GM23248 (cell line): ENCODE results near the gene VIM.

Experiments used
- EZH2 ChIP-seq: fragments of 200-600 bp; sonication (generic); IDR thresholded peaks from 2 replicates; pipeline ENCODE4 v1.6.1; 2018; ENCODE audit warnings: antibody characterized with exemption, mild to moderate bottlenecking; ENCODE audit not compliant: insufficient read depth, poor library complexity, severe bottlenecking
- EZH2phosphoT487 ChIP-seq: fragments of 200-600 bp; sonication (generic); IDR thresholded peaks from 2 replicates; pipeline ENCODE4 v1.6.1; 2018; ENCODE audit warnings: antibody characterized with exemption, moderate library complexity, mild to moderate bottlenecking, low read depth; ENCODE audit not compliant: insufficient read depth

GRCh38 chr10:17179002-17179401 is 49.0 kb upstream of the VIM start:
- TF ChIP-seq EZH2, result no peak
- TF ChIP-seq EZH2phosphoT487, result no peak
